Measurements from ENCODE around the gene RYR1.

DNA sequence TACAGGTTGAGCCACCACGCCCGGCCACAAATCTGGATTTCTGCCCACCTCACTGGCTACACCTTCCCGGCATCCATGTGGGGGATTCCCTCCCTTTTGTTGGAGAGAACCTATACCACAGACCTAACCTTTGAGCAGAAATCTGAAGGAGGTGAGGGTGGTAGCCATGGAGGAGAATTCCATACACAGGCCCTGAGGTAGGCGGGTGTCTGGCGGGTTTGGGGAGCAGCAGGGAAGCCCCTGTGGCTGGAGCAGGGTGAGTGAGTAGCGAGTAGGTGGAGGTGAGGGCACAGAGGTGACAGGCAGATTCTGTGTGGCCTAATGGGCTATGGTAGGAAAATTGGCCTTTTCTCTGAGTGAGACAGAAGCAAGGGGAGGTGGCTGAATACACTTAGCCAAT lies 196.1 kb downstream of the RYR1 start:
- TF ChIP-seq, protein P1, sequence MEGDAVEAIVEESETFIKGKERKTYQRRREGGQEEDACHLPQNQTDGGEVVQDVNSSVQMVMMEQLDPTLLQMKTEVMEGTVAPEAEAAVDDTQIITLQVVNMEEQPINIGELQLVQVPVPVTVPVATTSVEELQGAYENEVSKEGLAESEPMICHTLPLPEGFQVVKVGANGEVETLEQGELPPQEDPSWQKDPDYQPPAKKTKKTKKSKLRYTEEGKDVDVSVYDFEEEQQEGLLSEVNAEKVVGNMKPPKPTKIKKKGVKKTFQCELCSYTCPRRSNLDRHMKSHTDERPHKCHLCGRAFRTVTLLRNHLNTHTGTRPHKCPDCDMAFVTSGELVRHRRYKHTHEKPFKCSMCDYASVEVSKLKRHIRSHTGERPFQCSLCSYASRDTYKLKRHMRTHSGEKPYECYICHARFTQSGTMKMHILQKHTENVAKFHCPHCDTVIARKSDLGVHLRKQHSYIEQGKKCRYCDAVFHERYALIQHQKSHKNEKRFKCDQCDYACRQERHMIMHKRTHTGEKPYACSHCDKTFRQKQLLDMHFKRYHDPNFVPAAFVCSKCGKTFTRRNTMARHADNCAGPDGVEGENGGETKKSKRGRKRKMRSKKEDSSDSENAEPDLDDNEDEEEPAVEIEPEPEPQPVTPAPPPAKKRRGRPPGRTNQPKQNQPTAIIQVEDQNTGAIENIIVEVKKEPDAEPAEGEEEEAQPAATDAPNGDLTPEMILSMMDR (IDR thresholded peaks at IDR 0.05 in 2 of 3, conservative IDR thresholded peaks at IDR 0.05 in 1 of 3; ENCODE audit: borderline replicate concordance in 1 of 3, insufficient read depth in 1 of 3, low read depth in 2 of 3, low read length in 2 of 3) = no peak
- TF ChIP-seq, protein P2, sequence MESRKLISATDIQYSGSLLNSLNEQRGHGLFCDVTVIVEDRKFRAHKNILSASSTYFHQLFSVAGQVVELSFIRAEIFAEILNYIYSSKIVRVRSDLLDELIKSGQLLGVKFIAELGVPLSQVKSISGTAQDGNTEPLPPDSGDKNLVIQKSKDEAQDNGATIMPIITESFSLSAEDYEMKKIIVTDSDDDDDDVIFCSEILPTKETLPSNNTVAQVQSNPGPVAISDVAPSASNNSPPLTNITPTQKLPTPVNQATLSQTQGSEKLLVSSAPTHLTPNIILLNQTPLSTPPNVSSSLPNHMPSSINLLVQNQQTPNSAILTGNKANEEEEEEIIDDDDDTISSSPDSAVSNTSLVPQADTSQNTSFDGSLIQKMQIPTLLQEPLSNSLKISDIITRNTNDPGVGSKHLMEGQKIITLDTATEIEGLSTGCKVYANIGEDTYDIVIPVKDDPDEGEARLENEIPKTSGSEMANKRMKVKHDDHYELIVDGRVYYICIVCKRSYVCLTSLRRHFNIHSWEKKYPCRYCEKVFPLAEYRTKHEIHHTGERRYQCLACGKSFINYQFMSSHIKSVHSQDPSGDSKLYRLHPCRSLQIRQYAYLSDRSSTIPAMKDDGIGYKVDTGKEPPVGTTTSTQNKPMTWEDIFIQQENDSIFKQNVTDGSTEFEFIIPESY (IDR thresholded peaks at IDR 0.05; ENCODE audit: extremely low read depth, insufficient replicate concordance, low read length) = no peak
- no peak for TF ChIP-seq TCF7L2 (IDR thresholded peaks at IDR 0.05; ENCODE audit: borderline replicate concordance, extremely low read depth, insufficient read depth, insufficient read length)
- TF ChIP-seq EGR1 (IDR thresholded peaks at IDR 0.05; ENCODE audit: low read depth) = no peak
- no peak for TF ChIP-seq EZH2 (IDR thresholded peaks at IDR 0.05)
- no peak for TF ChIP-seq POLR2A (IDR thresholded peaks at IDR 0.05; ENCODE audit: borderline replicate concordance, extremely low read depth, insufficient read depth, insufficient read length)
- TF ChIP-seq, protein P3, sequence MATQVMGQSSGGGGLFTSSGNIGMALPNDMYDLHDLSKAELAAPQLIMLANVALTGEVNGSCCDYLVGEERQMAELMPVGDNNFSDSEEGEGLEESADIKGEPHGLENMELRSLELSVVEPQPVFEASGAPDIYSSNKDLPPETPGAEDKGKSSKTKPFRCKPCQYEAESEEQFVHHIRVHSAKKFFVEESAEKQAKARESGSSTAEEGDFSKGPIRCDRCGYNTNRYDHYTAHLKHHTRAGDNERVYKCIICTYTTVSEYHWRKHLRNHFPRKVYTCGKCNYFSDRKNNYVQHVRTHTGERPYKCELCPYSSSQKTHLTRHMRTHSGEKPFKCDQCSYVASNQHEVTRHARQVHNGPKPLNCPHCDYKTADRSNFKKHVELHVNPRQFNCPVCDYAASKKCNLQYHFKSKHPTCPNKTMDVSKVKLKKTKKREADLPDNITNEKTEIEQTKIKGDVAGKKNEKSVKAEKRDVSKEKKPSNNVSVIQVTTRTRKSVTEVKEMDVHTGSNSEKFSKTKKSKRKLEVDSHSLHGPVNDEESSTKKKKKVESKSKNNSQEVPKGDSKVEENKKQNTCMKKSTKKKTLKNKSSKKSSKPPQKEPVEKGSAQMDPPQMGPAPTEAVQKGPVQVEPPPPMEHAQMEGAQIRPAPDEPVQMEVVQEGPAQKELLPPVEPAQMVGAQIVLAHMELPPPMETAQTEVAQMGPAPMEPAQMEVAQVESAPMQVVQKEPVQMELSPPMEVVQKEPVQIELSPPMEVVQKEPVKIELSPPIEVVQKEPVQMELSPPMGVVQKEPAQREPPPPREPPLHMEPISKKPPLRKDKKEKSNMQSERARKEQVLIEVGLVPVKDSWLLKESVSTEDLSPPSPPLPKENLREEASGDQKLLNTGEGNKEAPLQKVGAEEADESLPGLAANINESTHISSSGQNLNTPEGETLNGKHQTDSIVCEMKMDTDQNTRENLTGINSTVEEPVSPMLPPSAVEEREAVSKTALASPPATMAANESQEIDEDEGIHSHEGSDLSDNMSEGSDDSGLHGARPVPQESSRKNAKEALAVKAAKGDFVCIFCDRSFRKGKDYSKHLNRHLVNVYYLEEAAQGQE (IDR thresholded peaks at IDR 0.05; ENCODE audit: low read depth) = no peak
- no peak for TF ChIP-seq ZNF274 (IDR thresholded peaks at IDR 0.05; ENCODE audit: low read depth, low read length)
- TF ChIP-seq FOSL1 (IDR thresholded peaks at IDR 0.05; ENCODE audit: low read depth) = no peak
- no peak for TF ChIP-seq POLR2AphosphoS5 (IDR thresholded peaks at IDR 0.05; ENCODE audit: low read depth, low read length)
- TF ChIP-seq, protein P4, sequence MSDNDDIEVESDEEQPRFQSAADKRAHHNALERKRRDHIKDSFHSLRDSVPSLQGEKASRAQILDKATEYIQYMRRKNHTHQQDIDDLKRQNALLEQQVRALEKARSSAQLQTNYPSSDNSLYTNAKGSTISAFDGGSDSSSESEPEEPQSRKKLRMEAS (IDR thresholded peaks at IDR 0.05) = no peak
- TF ChIP-seq SP1 (IDR thresholded peaks at IDR 0.05; ENCODE audit: low read depth) = no peak
- TF ChIP-seq YY1 (IDR thresholded peaks at IDR 0.05; ENCODE audit: extremely low read depth, insufficient replicate concordance, low read depth, low read length) = no peak

Data from HCT116 (cell line).